Amniotic epithelial cell (primary cell): Measurements from ENCODE around the gene JAZF1.
"Not testable (repeated sequence)": the region's sequence is repeated elsewhere in the genome, so short reads cannot be mapped to it uniquely, and the experiment has no call there.

Experiments
- DNase-seq: peaks from one replicate; pipeline ENCODE4 v3.0.0-alpha.2; 2010; ENCODE audit warnings: low read depth

JAZF1 gene

GRCh38 chr7:27872356-27873275 lies 308.0 kb downstream of the JAZF1 start:
- no peak for DNase-seq

GRCh38 chr7:27871866-27872265 lies 308.7 kb downstream of the JAZF1 start:
- no peak for DNase-seq

GRCh38 chr7:27871086-27871485 lies 309.5 kb downstream of the JAZF1 start:
- no peak for DNase-seq

- no peak for DNase-seq
Measured at GRCh38 chr7:27870595-27870994, 310.0 kb downstream of the JAZF1 start.

GRCh38 chr7:27869056-27869455 lies 311.5 kb downstream of the JAZF1 start:
- no peak for DNase-seq

GRCh38 chr7:27868131-27868550 lies 312.5 kb downstream of the JAZF1 start:
- peak; percentile 18 for DNase-seq

GRCh38 chr7:27866828-27867672 lies 313.5 kb downstream of the JAZF1 start:
- no peak for DNase-seq

GRCh38 chr7:27866256-27866655 lies 314.3 kb downstream of the JAZF1 start:
- DNase-seq: no peak

GRCh38 chr7:27863880-27864279 lies 316.7 kb downstream of the JAZF1 start:
- no peak for DNase-seq

GRCh38 chr7:27861747-27862146 lies 318.8 kb downstream of the JAZF1 start:
- no peak for DNase-seq

- DNase-seq: no peak
Measured at GRCh38 chr7:27860800-27861199, 319.8 kb downstream of the JAZF1 start.

- not testable (repeated sequence) for DNase-seq
Measured at GRCh38 chr7:27856703-27857485, 323.7 kb downstream of the JAZF1 start.

- peak; percentile 15 for DNase-seq
Measured at GRCh38 chr7:27850531-27850930, 330.1 kb downstream of the JAZF1 start.

- DNase-seq: peak; percentile 29
Measured at GRCh38 chr7:27846388-27846787, 334.2 kb downstream of the JAZF1 start.

GRCh38 chr7:27843584-27844305 lies 336.9 kb downstream of the JAZF1 start:
- DNase-seq: no peak

- DNase-seq: no peak
Measured at GRCh38 chr7:27842851-27843250, 337.7 kb downstream of the JAZF1 start.

- peak; percentile 39 for DNase-seq
Measured at GRCh38 chr7:27842094-27842692, 338.4 kb downstream of the JAZF1 start.

- DNase-seq: no peak
Measured at GRCh38 chr7:27840760-27841364, 339.7 kb downstream of the JAZF1 start.

GRCh38 chr7:27840313-27840712 lies 340.3 kb downstream of the JAZF1 start:
- DNase-seq: no peak

GRCh38 chr7:27839099-27839498 lies 341.5 kb downstream of the JAZF1 start:
- DNase-seq: no peak

- DNase-seq: no peak
Measured at GRCh38 chr7:27836536-27836935, 344.1 kb downstream of the JAZF1 start.
